HepG2 (cell line): Measurements from ENCODE around the gene TPRN. TPM values are rescaled to one million over a fixed set of nuclear protein-coding genes. Genes with fewer than 3 reads are reported as not detected.

ENCODE experiments used
- CENPBD1 ChIP-seq: sonication (generic); formaldehyde crosslinking; IDR thresholded peaks from 2 replicates; pipeline ENCODE4 v1.8.0; 2022; ENCODE audit warnings: missing genetic modification reagents, low read depth, mild to moderate bottlenecking, borderline replicate concordance
- ELF3 ChIP-seq: IDR thresholded peaks from 2 replicates; pipeline ENCODE4 v1.6.1; 2016; ENCODE audit warnings: missing genetic modification reagents, missing compliant biosample characterization
- EP300 ChIP-seq, 3 experiments: sonication (generic) in 1 of 3; formaldehyde crosslinking in 1 of 3; IDR thresholded peaks; 2 replicates each; pipeline versions ENCODE4 v1.5.1 to v1.6.1; 2011 to 2020; ENCODE audit warnings: low read depth in 2 of 3, low read length in 2 of 3, borderline replicate concordance in 1 of 3, improper control_type of control experiment in 1 of 3, mild to moderate bottlenecking in 1 of 3, missing genetic modification reagents in 1 of 3, moderate library complexity in 1 of 3
- HNF4G ChIP-seq, 2 experiments: sonication (generic) in 1 of 2; formaldehyde crosslinking in 1 of 2; IDR thresholded peaks; 2 replicates each; pipeline versions ENCODE4 v1.4.0 to v1.6.1; 2011 to 2020; ENCODE audit warnings: borderline replicate concordance in 2 of 2, low read depth in 2 of 2, mild to moderate bottlenecking in 2 of 2, low read length in 1 of 2, missing genetic modification reagents in 1 of 2, moderate library complexity in 1 of 2
- IKZF5 ChIP-seq: IDR thresholded peaks from 2 replicates; pipeline ENCODE4 v1.6.1; 2018; ENCODE audit warnings: missing genetic modification reagents, mild to moderate bottlenecking, missing compliant biosample characterization
- KAT7 ChIP-seq: IDR thresholded peaks from 2 replicates; pipeline ENCODE4 v1.6.1; 2018; ENCODE audit warnings: borderline replicate concordance, missing compliant biosample characterization
- KLF12 ChIP-seq: sonication (generic); formaldehyde crosslinking; IDR thresholded peaks from 2 replicates; pipeline ENCODE4 v1.4.0; 2020; ENCODE audit warnings: missing genetic modification reagents, borderline replicate concordance
- MED1 ChIP-seq: sonication (generic); formaldehyde crosslinking; IDR thresholded peaks from 2 replicates; pipeline ENCODE4 v1.4.0; 2020; ENCODE audit warnings: missing genetic modification reagents
- MIER3 ChIP-seq: IDR thresholded peaks from 2 replicates; pipeline ENCODE4 v1.6.1; 2016; ENCODE audit warnings: missing compliant biosample characterization, borderline replicate concordance
- MXD4 ChIP-seq: IDR thresholded peaks from 2 replicates; pipeline ENCODE4 v1.6.1; 2016; ENCODE audit warnings: mild to moderate bottlenecking, missing biosample characterization, missing genetic modification reagents
- PATZ1 ChIP-seq: sonication (generic); formaldehyde crosslinking; IDR thresholded peaks from 2 replicates; pipeline ENCODE4 v1.4.0; 2020; ENCODE audit warnings: missing genetic modification reagents
- PHF21A ChIP-seq: sonication (generic); formaldehyde crosslinking; IDR thresholded peaks from 2 replicates; pipeline ENCODE4 v1.5.0; 2020; ENCODE audit warnings: mild to moderate bottlenecking, missing genetic modification reagents
- UBTF ChIP-seq: sonication (generic); formaldehyde crosslinking; IDR thresholded peaks from 2 replicates; pipeline ENCODE4 v1.4.0; 2020; ENCODE audit warnings: mild to moderate bottlenecking, missing genetic modification reagents
- polyA plus RNA-seq, 8 experiments: library from polyadenylated mRNA; depleted of rRNA in 3 of 8; stranded (reverse) in 7 of 8; unstranded in 1 of 8; fragments of >200 nt; fragmentation: Illumina TruSeq in 4 of 8; extraction: Trizol in 4 of 8; gene quantifications; 2 replicates each; pipeline versions ENCODE4 v1.2.1 to v1.2.3, GENCODE V29; 2011 to 2016; ENCODE audit warnings: low read depth in 4 of 8, missing spikeins in 1 of 8, mixed read lengths in 1 of 8; ENCODE audit not compliant: insufficient read depth in 1 of 8
- total RNA-seq, 5 experiments: library from RNA; depleted of rRNA; stranded (reverse); fragments of >200 nt; fragmentation: Illumina TruSeq; extraction: Trizol; gene quantifications; 2 replicates each; pipeline ENCODE4 v1.2.3, GENCODE V29; 2016; ENCODE audit warnings: low read depth in 1 of 5
- TF ChIP-seq, protein P1 (sequence below): sonication (generic); formaldehyde crosslinking; conservative IDR thresholded peaks from 2 replicates; pipeline ENCODE4 v1.4.0; 2020; ENCODE audit warnings: missing genetic modification reagents
- TF ChIP-seq, protein P2 (sequence below): sonication (generic); formaldehyde crosslinking; IDR thresholded peaks from 2 replicates; pipeline ENCODE4 v1.5.0; 2020; ENCODE audit warnings: mild to moderate bottlenecking, missing genetic modification reagents

Gene TPRN
- total and polyA plus RNA-seq, 2 of the 13 experiments (the other 11 are each of a cell fraction or from before 2014, with no cell fraction given), result 10.1 to 19.2 TPM

- TF ChIP-seq HNF4G (IDR thresholded peaks at IDR 0.05; ENCODE audit: borderline replicate concordance, low read depth, low read length) (peak; percentile 7; the same call in 1 of the 2 replicates), HNF4G (CRISPR knock-in tag; IDR thresholded peaks at IDR 0.05; ENCODE audit: borderline replicate concordance, low read depth) (no peak), EP300 (IDR thresholded peaks at IDR 0.05; ENCODE audit: low read depth in 2 of 2, low read length in 2 of 2) (no peak), EP300 (CRISPR knock-in tag; IDR thresholded peaks at IDR 0.05; ENCODE audit: borderline replicate concordance) (peak; percentile 48; the same call in 1 of the 2 replicates), MED1 (peak; percentile 53), KLF12 (CRISPR knock-in tag) (0 out of 2 replicates have a peak, but pooled peaks have one; percentile 17), MXD4 (peak; percentile 37; the same call in 1 of the 2 replicates), IKZF5 (peak; percentile 57), ELF3 (CRISPR knock-in tag) (peak; percentile 60; the same call in 1 of the 2 replicates), PHF21A (CRISPR knock-in tag) (no peak; the same call in 1 of the 2 replicates), UBTF (CRISPR knock-in tag) (no peak), MIER3 (CRISPR knock-in tag) (0 out of 2 replicates have a peak, but pooled peaks have one; percentile 26), CENPBD1 (CRISPR knock-in tag) (no peak; the same call in 1 of the 2 replicates), PATZ1 (0 out of 2 replicates have a peak, but pooled peaks have one; percentile 12), KAT7 (CRISPR knock-in tag) (0 out of 2 replicates have a peak, but pooled peaks have one; percentile 30)
- TF ChIP-seq, protein P1, sequence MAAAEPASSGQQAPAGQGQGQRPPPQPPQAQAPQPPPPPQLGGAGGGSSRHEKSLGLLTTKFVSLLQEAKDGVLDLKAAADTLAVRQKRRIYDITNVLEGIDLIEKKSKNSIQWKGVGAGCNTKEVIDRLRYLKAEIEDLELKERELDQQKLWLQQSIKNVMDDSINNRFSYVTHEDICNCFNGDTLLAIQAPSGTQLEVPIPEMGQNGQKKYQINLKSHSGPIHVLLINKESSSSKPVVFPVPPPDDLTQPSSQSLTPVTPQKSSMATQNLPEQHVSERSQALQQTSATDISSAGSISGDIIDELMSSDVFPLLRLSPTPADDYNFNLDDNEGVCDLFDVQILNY (CRISPR knock-in tag), result peak; percentile 45
- TF ChIP-seq, protein P2, sequence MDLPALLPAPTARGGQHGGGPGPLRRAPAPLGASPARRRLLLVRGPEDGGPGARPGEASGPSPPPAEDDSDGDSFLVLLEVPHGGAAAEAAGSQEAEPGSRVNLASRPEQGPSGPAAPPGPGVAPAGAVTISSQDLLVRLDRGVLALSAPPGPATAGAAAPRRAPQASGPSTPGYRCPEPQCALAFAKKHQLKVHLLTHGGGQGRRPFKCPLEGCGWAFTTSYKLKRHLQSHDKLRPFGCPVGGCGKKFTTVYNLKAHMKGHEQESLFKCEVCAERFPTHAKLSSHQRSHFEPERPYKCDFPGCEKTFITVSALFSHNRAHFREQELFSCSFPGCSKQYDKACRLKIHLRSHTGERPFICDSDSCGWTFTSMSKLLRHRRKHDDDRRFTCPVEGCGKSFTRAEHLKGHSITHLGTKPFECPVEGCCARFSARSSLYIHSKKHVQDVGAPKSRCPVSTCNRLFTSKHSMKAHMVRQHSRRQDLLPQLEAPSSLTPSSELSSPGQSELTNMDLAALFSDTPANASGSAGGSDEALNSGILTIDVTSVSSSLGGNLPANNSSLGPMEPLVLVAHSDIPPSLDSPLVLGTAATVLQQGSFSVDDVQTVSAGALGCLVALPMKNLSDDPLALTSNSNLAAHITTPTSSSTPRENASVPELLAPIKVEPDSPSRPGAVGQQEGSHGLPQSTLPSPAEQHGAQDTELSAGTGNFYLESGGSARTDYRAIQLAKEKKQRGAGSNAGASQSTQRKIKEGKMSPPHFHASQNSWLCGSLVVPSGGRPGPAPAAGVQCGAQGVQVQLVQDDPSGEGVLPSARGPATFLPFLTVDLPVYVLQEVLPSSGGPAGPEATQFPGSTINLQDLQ (CRISPR knock-in tag), result peak; percentile 52; the same call in 1 of the 2 replicates
Observed at GRCh38 chr9:137240841-137241489, 40.4 kb upstream of the TPRN start, which contains the start of gene TUBB4B (continued).
